RCC 7860 (cell line): ENCODE data around the gene PIK3R3.
A peak's percentile ranks its signal among the peaks of the same experiment; 100 is the strongest.

Experiments
- DNase-seq: peaks from one replicate; pipeline ENCODE4 v3.0.0-alpha.2; 2015; ENCODE audit warnings: low spot score
- FAIRE-seq: peaks from 2 replicates; lab custom pipeline; 2012; peaks lifted over from hg19 to GRCh38; lab: Jason Lieb, UNC

The PIK3R3 gene

DNA sequence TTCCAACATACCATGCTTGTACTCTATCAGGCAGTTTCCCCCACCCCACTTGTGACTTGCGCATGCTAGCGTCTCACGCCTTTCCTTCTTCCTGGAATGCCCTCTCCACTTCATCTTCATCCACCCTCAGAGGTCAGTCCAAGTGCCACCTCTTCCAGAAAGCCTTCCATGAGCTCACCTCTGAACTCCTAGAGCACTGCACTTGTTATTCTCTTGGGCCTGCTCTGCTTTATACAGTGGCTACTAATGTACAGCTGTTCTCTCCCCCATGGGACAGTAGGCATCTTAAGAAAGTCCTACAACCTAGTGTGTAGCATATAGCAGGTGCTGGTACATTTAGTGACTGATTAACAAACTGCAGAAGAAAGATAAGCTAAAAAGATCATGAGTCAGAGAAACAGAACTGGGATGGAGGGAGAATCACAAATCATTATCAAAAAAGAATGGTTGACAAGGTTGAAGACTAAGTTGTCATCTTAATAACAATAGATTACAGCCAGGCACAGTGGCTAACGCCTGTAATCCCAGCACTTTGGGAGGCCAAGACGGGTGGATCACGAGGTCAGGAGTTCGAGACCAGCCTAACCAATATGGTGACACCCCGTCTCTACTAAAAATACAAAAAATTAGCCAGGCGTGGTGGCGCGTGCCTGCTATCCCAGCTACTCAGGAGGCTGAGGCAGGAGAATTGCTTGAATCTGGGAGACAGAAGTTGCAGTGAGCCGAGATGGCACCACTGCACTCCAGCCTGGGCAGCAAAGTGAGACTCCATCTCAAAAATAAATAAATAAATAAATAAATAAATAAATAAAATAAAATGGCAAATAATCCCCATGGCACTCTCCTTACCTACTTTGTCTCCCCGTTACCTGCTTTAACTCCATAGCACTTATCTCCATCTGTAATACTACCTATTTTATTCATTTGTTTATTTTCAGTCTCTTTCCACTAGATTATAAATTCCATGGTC, 26.2 kb upstream of the PIK3R3 start:
- DNase-seq (no peak), FAIRE-seq (no peak)

DNA sequence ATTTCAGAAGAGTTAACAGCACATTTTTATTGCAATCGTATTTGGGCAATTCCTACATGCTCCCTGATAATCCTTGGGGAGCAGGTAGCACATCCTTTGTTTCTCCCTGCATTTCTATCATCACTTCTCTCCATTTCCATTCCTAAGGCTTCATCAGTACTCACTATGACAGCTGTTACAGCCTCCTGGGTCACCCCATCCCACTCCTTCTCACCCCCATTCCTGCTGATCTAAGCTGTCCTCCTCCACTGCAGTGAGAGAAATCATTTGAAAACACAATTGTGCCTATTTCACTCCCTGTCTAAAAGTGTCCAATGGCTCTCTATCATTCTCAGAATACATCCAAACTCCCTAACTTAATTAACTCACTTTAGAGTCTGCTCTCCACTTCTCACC, 25.5 kb upstream of the PIK3R3 start:
- FAIRE-seq: no peak
- no peak for DNase-seq

DNA sequence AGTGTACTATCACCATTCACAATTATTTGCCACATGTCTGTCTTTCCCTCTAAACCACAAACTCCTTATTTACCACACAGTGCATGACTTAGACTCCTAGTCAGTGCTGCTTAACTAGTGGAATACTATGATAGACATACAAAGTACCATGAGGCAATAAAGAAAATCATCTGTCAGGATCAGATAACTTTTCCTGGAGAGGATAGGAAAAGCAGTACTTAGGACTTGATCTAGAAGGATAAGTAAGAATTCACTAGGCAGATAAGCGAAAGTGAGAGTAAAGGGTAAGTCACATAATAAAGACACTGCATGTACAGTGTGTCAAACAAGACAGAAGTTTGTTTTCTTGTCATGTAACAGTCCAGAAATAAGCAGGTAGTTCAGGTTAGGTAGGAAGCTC, 21.3 kb upstream of the PIK3R3 start:
- DNase-seq (no peak), FAIRE-seq (no peak)

- DNase-seq (no peak), FAIRE-seq (no peak)
Observed at GRCh38 chr1:46153228-46153627, 20.8 kb upstream of the PIK3R3 start.

- DNase-seq (no peak), FAIRE-seq (no peak)
Observed at GRCh38 chr1:46152016-46152415, 19.6 kb upstream of the PIK3R3 start.

GRCh38 chr1:46150085-46150484, 17.7 kb upstream of the PIK3R3 start:
- DNase-seq (no peak), FAIRE-seq (no peak)

DNA sequence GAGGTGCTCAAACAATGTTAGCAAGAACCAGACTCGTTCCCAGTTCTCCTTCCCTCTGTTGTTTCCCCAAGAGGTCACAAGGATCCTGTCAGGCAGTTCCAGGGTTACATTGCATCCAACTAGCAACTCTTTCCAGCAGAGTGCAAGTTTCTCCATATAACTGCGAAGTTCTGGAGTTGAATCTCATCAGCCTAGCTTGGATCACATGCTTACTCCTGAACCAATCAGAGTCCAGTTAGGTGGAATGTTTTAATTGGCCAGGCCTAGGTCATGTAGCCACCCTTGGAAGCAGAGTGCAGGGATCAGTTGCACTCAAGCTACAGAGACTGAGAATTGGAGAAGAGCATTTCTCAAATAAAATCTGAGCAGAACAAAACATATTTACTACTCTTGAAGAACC, 15.9 kb upstream of the PIK3R3 start:
- FAIRE-seq: no peak
- no peak for DNase-seq

GRCh38 chr1:46137916-46138315, 5.5 kb upstream of the PIK3R3 start:
- DNase-seq: no peak

DNA sequence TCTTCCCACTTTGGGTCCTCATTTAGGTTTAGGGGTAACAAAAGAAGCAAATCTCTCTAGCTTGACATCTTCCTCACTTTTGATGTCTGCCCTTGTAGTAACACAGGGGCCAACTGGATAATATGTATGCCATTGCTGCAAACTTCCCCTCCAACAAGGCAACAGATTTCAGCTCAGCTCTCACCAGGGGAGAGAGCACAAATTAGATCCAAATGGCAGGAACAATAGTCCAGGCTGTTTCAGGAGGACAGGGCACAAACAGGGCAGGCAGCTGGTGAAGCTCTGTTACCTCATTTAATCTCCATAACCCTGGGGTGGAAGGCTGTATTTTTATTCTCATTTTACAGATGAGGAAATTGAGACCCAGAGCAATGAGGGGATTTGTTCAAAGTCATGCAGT, 4.3 kb upstream of the PIK3R3 start:
- DNase-seq (no peak), FAIRE-seq (no peak)

More at GRCh38 chr1:46137916-46138315, 5.5 kb upstream of the PIK3R3 start:
- FAIRE-seq: no peak

GRCh38 chr1:46134660-46135331, 2.4 kb upstream of the PIK3R3 start:
- no peak for FAIRE-seq
- no peak for DNase-seq

DNA sequence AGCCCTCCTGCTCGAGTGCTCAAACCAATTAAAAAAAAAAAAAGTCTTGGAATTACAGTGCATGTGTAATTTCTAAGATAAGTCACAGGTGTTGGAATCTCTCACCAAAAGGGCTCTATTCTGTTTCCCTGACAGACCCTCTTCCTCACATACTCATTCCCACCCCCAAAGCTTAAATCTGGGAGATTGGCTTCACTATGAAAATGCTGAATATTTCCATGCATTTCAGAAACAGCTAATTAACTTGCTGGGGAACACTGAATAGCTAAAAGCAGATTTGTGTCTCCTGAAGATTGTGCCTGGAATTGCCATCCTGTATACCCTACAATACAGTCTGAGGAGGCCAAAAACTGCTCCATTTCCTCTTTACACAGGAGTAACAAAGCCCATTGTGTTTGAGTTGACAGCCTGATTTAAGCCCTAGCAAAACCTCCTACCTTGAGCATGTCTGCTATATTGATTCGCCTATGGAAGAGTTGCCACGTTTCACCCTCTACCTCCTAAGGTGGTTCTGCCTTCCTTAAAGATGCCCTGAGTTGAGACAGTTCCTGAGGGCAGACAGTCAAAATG, 1.4 kb upstream of the PIK3R3 start:
- FAIRE-seq (no peak), DNase-seq (no peak)

- DNase-seq (no peak), FAIRE-seq (no peak)
Observed at GRCh38 chr1:46133181-46133658, 791 bp upstream of the PIK3R3 start.

- no peak for DNase-seq
- no peak for FAIRE-seq
Observed at GRCh38 chr1:46131712-46132528, 509 bp downstream of the PIK3R3 start.

DNA sequence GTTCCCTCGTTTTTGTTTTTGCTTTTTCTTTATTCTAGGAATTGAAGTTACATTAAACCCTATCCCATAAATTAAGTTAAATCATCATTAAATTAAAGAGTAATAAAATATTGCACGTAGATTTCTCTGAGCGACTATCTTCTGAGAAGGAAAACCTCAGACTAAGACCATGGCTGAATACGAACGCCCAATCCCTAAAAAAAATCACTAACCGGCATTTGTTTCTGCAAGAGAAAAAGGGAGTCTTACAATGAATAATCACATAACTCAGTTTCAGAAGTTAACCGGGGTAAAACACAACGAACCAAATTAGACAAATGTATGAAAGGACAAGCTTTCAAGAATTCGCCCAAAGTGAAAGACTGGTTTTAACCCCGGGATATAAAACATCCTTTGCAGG, 1.3 kb downstream of the PIK3R3 start:
- FAIRE-seq: peak; percentile 40
- no peak for DNase-seq

DNA sequence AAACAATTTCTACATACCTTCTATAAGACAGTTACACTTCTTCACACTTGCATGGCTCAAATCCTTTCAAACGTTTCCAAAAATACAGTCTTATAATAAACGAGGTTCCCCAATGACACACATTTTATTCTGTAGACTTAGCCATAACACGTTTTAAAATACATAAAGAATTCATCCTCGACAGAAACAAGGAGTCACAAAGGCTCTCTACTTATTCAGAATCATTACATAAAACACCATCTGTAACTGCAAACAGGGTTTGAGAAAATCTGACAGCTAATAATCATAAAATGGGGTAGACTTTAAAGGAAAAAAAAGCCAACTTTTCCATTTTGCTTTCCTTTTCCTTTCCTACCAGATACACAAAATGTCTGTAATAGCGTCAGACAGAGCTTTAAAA, 1.8 kb downstream of the PIK3R3 start:
- DNase-seq (no peak), FAIRE-seq (no peak)

DNA sequence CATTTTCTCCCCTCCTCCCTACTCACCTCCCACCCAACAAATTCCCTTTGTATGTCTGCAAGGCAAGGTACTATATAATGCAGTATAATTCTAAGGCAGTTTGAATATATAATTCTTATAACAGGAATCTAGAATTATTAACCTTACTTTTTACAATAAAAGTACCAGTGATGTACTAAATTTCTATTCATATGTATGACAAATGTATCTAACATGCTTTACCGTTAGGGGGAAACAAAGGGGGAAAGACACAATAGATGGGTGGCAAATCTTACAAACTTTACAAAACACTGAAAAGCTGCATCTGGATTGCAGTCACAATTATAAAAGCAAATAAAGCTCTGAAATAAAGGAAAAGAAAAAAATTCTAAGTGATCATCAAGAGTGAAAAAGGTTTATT, 2.3 kb downstream of the PIK3R3 start:
- FAIRE-seq (no peak), DNase-seq (no peak)

DNA sequence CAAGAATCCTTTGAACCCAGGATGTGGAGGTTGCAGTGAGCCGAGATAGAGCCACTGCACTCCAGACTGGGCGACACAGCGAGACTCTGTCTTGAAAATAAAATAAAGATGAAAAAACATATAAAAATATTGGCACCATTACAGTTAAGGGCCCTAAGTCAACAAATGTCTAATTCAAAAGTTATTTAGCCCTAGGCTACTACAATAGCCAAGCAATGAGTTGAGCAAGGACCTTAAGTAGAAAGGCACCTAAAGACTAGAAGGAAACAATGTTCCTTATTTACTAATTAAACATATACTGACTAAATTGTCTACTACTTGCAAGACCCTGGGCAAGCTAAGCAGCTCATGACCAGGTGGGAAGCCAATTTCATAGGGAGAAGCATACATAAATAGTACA, 4.1 kb downstream of the PIK3R3 start:
- FAIRE-seq (no peak), DNase-seq (no peak)

- FAIRE-seq: no peak
- no peak for DNase-seq
Observed at GRCh38 chr1:46118856-46119255, 13.6 kb downstream of the PIK3R3 start.

GRCh38 chr1:46117810-46118494, 14.5 kb downstream of the PIK3R3 start:
- no peak for FAIRE-seq

DNA sequence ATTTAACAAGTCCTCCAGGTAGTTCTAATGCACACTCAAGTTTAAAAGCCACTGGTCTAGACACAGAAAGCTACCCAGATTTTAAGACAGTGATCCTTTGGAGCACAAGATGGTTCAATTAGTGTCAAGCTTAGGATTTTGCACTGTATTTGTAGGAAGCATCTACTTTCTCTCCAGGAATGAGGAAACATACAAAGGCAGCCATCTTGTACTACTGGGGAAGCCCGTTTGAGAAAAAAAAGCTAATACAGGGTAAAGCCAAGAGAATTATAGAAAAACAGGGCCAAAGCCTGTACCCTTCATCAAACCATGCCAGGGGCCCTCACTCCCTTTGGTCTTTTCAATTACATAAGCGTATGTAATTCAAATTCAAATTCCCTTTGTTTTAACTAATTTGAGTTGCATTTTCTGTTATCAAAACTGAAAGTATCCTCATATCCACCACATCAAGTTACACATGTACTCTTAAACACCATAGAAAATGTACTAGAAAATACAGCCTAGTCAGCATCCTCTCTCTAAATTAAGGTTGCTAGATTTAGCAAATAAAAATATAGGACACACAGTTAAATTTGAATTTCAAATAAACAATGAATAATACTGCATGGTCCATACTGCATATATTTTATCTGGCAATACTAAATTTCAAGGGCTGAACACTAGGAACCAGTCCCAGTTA, 17.4 kb downstream of the PIK3R3 start:
- no peak for FAIRE-seq
- DNase-seq: no peak

More at GRCh38 chr1:46117810-46118494, 14.5 kb downstream of the PIK3R3 start:
- DNase-seq: no peak
